Activated naive CD4-positive, alpha-beta T cell (primary cell): Measurements from ENCODE around the gene B3GAT1.

ENCODE experiments used
- DNase-seq, 4 experiments: peaks; one replicate each; lab custom pipeline; 2025; lab: John Stamatoyannopoulos, UW

B3GAT1 gene

GRCh38 chr11:134333312-134333711, 78.7 kb downstream of the B3GAT1 start:
- DNase-seq, result no peak

GRCh38 chr11:134332782-134333181, 79.3 kb downstream of the B3GAT1 start:
- no peak for DNase-seq

- no peak for DNase-seq
Observed at GRCh38 chr11:134332189-134332631, 79.8 kb downstream of the B3GAT1 start.

GRCh38 chr11:134331354-134332188, 80.5 kb downstream of the B3GAT1 start, which contains the start of gene GLB1L2:
TSS of gene GLB1L2 (plus strand) at chr11:134331988. CDS start at chr11:134332062, 74 bp downstream.
- peak; percentile 50 to 82 (median 63) for DNase-seq

GRCh38 chr11:134330611-134331353, 81.3 kb downstream of the B3GAT1 start:
- DNase-seq, result no peak
